Activated CD8-positive, alpha-beta memory T cell treated with anti-CD3 and anti-CD28 coated beads, Interleukin-2, amount 50 U/mL, for 4 hours (primary cell): ENCODE results near the gene CACNA2D3.
"Not testable (repeated sequence)": the region's sequence is repeated elsewhere in the genome, so short reads cannot be mapped to it uniquely, and the experiment has no call there.

Experiments used
- DNase-seq: peaks from one replicate; pipeline ENCODE4 v3.0.0-alpha.2; 2020

The CACNA2D3 gene

GRCh38 chr3:54599716-54600115 is 477.4 kb downstream of the CACNA2D3 start:
- no peak for DNase-seq

GRCh38 chr3:54600441-54601204 is 478.3 kb downstream of the CACNA2D3 start:
- DNase-seq = no peak

- DNase-seq = no peak
These were observed 482.1 kb downstream of the CACNA2D3 start for GRCh38 chr3:54604495-54604894.

- no peak for DNase-seq
These were observed 485.7 kb downstream of the CACNA2D3 start for GRCh38 chr3:54608041-54608440.

GRCh38 chr3:54619053-54619452 is 496.7 kb downstream of the CACNA2D3 start:
- DNase-seq = no peak

- DNase-seq = no peak
These were observed 497.2 kb downstream of the CACNA2D3 start for GRCh38 chr3:54619531-54619930.

- DNase-seq = no peak
These were observed 498.8 kb downstream of the CACNA2D3 start for GRCh38 chr3:54621184-54621583.

GRCh38 chr3:54622678-54623077 is 500.3 kb downstream of the CACNA2D3 start:
- no peak for DNase-seq

- no peak for DNase-seq
These were observed 503.7 kb downstream of the CACNA2D3 start for GRCh38 chr3:54625805-54626787.

GRCh38 chr3:54628888-54629441 is 506.6 kb downstream of the CACNA2D3 start:
- no peak for DNase-seq

GRCh38 chr3:54630101-54630623 is 507.8 kb downstream of the CACNA2D3 start:
- no peak for DNase-seq

GRCh38 chr3:54631001-54631400 is 508.6 kb downstream of the CACNA2D3 start:
- DNase-seq = not testable (repeated sequence)

GRCh38 chr3:54631516-54632325 is 509.4 kb downstream of the CACNA2D3 start:
- no peak for DNase-seq

GRCh38 chr3:54632326-54632665 is 509.9 kb downstream of the CACNA2D3 start:
- no peak for DNase-seq

GRCh38 chr3:54632834-54633233 is 510.5 kb downstream of the CACNA2D3 start:
- no peak for DNase-seq

GRCh38 chr3:54633444-54634121 is 511.2 kb downstream of the CACNA2D3 start:
- no peak for DNase-seq

- DNase-seq = no peak
These were observed 511.7 kb downstream of the CACNA2D3 start for GRCh38 chr3:54634122-54634469.

- DNase-seq = not testable (repeated sequence)
These were observed 517.5 kb downstream of the CACNA2D3 start for GRCh38 chr3:54639790-54640372.

GRCh38 chr3:54641226-54642014 is 519.1 kb downstream of the CACNA2D3 start:
- DNase-seq = no peak

- DNase-seq = no peak
These were observed 519.8 kb downstream of the CACNA2D3 start for GRCh38 chr3:54642147-54642546.

GRCh38 chr3:54647721-54648120 is 525.4 kb downstream of the CACNA2D3 start:
- no peak for DNase-seq
